HepG2 (cell line): ENCODE results near the gene NUSAP1. TPM values are rescaled to one million over a fixed set of nuclear protein-coding genes. Genes with fewer than 3 reads are reported as not detected.

Experiments
- CBX1 ChIP-seq: IDR thresholded peaks from one replicate; pipeline ENCODE4 v1.6.1; 2016; ENCODE audit warnings: antibody characterized with exemption, low read depth
- GTF3A ChIP-seq: sonication (generic); formaldehyde crosslinking; conservative IDR thresholded peaks from 2 replicates; pipeline ENCODE4 v1.4.0; 2020; ENCODE audit warnings: mild to moderate bottlenecking, missing genetic modification reagents
- IRF2 ChIP-seq: IDR thresholded peaks from 2 replicates; pipeline ENCODE4 v1.6.1; 2018; ENCODE audit warnings: missing genetic modification reagents, missing compliant biosample characterization
- KDM4B ChIP-seq: sonication (generic); formaldehyde crosslinking; IDR thresholded peaks from 2 replicates; pipeline ENCODE4 v1.4.0; 2020; ENCODE audit warnings: missing genetic modification reagents
- MAFG ChIP-seq: sonication (generic); formaldehyde crosslinking; IDR thresholded peaks from 2 replicates; pipeline ENCODE4 v1.5.1; 2020; ENCODE audit warnings: mild to moderate bottlenecking, missing genetic modification reagents
- MAZ ChIP-seq, 2 experiments: sonication (generic) in 1 of 2; formaldehyde crosslinking in 1 of 2; IDR thresholded peaks; 2 replicates each; pipeline versions ENCODE4 v1.5.0 to v1.6.1; 2012 to 2020; ENCODE audit warnings: low read depth in 2 of 2, mild to moderate bottlenecking in 2 of 2, borderline replicate concordance in 1 of 2, improper control_type of control experiment in 1 of 2, low read length in 1 of 2, missing genetic modification reagents in 1 of 2, moderate library complexity in 1 of 2
- MED8 ChIP-seq: sonication (generic); formaldehyde crosslinking; IDR thresholded peaks from 2 replicates; pipeline ENCODE4 v1.8.1; 2023; ENCODE audit warnings: mild to moderate bottlenecking, missing genetic modification reagents; ENCODE audit not compliant: insufficient replicate concordance
- MEIS1 ChIP-seq: sonication (generic); formaldehyde crosslinking; IDR thresholded peaks from 2 replicates; pipeline ENCODE4 v1.9.0; 2021; ENCODE audit warnings: mild to moderate bottlenecking, missing genetic modification reagents, moderate library complexity, borderline replicate concordance
- MTA3 ChIP-seq: sonication (generic); formaldehyde crosslinking; IDR thresholded peaks from 2 replicates; pipeline ENCODE4 v1.4.0; 2020; ENCODE audit warnings: missing genetic modification reagents
- NFIB ChIP-seq: sonication (generic); formaldehyde crosslinking; IDR thresholded peaks from 2 replicates; pipeline ENCODE4 v1.9.0; 2021; ENCODE audit warnings: missing genetic modification reagents, mild to moderate bottlenecking, borderline replicate concordance
- NFYB ChIP-seq: sonication (generic); formaldehyde crosslinking; IDR thresholded peaks from 2 replicates; pipeline ENCODE4 v1.4.0; 2020; ENCODE audit warnings: missing genetic modification reagents
- NRL ChIP-seq: sonication (generic); formaldehyde crosslinking; IDR thresholded peaks from 2 replicates; pipeline ENCODE4 v1.5.0; 2020; ENCODE audit warnings: missing genetic modification reagents, mild to moderate bottlenecking, moderate library complexity, borderline replicate concordance
- PCBP2 ChIP-seq: fragments of 200-400 bp; formaldehyde crosslinking; optimal IDR thresholded peaks from 2 replicates; pipeline ENCODE3; 2018; ENCODE audit warnings: low read length, low read depth; ENCODE audit not compliant: poor library complexity, severe bottlenecking
- POLR2AphosphoS2 ChIP-seq: IDR thresholded peaks from 2 replicates; pipeline ENCODE4 v1.6.1; 2011; ENCODE audit warnings: low read depth, low read length, improper control_type of control experiment
- RFXAP ChIP-seq: sonication (generic); formaldehyde crosslinking; IDR thresholded peaks from 2 replicates; pipeline ENCODE4 v1.4.0; 2020; ENCODE audit warnings: missing genetic modification reagents, borderline replicate concordance
- SIX4 ChIP-seq: sonication (generic); formaldehyde crosslinking; IDR thresholded peaks from 2 replicates; pipeline ENCODE4 v1.4.0; 2020; ENCODE audit warnings: missing genetic modification reagents
- TARDBP ChIP-seq: sonication (generic); formaldehyde crosslinking; IDR thresholded peaks from 2 replicates; pipeline ENCODE4 v1.8.0; 2022; ENCODE audit warnings: mild to moderate bottlenecking, missing genetic modification reagents
- ZMYM3 ChIP-seq: sonication (generic); formaldehyde crosslinking; IDR thresholded peaks from 2 replicates; pipeline ENCODE4 v1.5.1; 2020; ENCODE audit warnings: mild to moderate bottlenecking, missing genetic modification reagents
- ZNF224 ChIP-seq: sonication (generic); formaldehyde crosslinking; IDR thresholded peaks from 2 replicates; pipeline ENCODE4 v1.5.0; 2020; ENCODE audit warnings: mild to moderate bottlenecking, missing genetic modification reagents
- ZNF256 ChIP-seq: sonication (generic); formaldehyde crosslinking; conservative IDR thresholded peaks from 2 replicates; pipeline ENCODE4 v1.4.0; 2020; ENCODE audit warnings: missing genetic modification reagents
- ZNF292 ChIP-seq: sonication (generic); formaldehyde crosslinking; IDR thresholded peaks from 2 replicates; pipeline ENCODE4 v1.8.1; 2022; ENCODE audit warnings: mild to moderate bottlenecking, low read depth, missing genetic modification reagents, borderline replicate concordance
- ZNF343 ChIP-seq: sonication (generic); formaldehyde crosslinking; IDR thresholded peaks from 2 replicates; pipeline ENCODE4 v1.4.0; 2020; ENCODE audit warnings: mild to moderate bottlenecking, missing genetic modification reagents
- ZNF451 ChIP-seq: sonication (generic); formaldehyde crosslinking; IDR thresholded peaks from 2 replicates; pipeline ENCODE4 v1.5.0; 2020; ENCODE audit warnings: mild to moderate bottlenecking, missing genetic modification reagents
- ZNF709 ChIP-seq: sonication (generic); formaldehyde crosslinking; IDR thresholded peaks from 2 replicates; pipeline ENCODE4 v1.5.0; 2020; ENCODE audit warnings: mild to moderate bottlenecking, missing genetic modification reagents
- ZNF772 ChIP-seq: sonication (generic); formaldehyde crosslinking; IDR thresholded peaks from 2 replicates; pipeline ENCODE4 v1.5.0; 2020; ENCODE audit warnings: mild to moderate bottlenecking, missing genetic modification reagents
- polyA plus RNA-seq, 8 experiments: library from polyadenylated mRNA; depleted of rRNA in 3 of 8; stranded (reverse) in 7 of 8; unstranded in 1 of 8; fragments of >200 nt; fragmentation: Illumina TruSeq in 4 of 8; extraction: Trizol in 4 of 8; gene quantifications; 2 replicates each; pipeline versions ENCODE4 v1.2.1 to v1.2.3, GENCODE V29; 2011 to 2016; ENCODE audit warnings: low read depth in 4 of 8, missing spikeins in 1 of 8, mixed read lengths in 1 of 8; ENCODE audit not compliant: insufficient read depth in 1 of 8
- total RNA-seq, 5 experiments: library from RNA; depleted of rRNA; stranded (reverse); fragments of >200 nt; fragmentation: Illumina TruSeq; extraction: Trizol; gene quantifications; 2 replicates each; pipeline ENCODE4 v1.2.3, GENCODE V29; 2016; ENCODE audit warnings: low read depth in 1 of 5
- TF ChIP-seq, protein P1 (sequence below): sonication (generic); formaldehyde crosslinking; IDR thresholded peaks from 2 replicates; pipeline ENCODE4 v1.8.1; 2023; ENCODE audit warnings: missing genetic modification reagents, mild to moderate bottlenecking, borderline replicate concordance
- TF ChIP-seq, protein P2 (sequence below): IDR thresholded peaks from 2 replicates; pipeline ENCODE4 v1.6.1; 2016; ENCODE audit warnings: mild to moderate bottlenecking
- TF ChIP-seq, protein P3 (sequence below): IDR thresholded peaks from 2 replicates; pipeline ENCODE4 v1.6.1; 2016; ENCODE audit warnings: mild to moderate bottlenecking, missing biosample characterization, missing genetic modification reagents

Gene NUSAP1
- total and polyA plus RNA-seq, 2 of the 13 experiments (the other 11 are each of a cell fraction or from before 2014, with no cell fraction given): 59.5 to 106 TPM

DNA sequence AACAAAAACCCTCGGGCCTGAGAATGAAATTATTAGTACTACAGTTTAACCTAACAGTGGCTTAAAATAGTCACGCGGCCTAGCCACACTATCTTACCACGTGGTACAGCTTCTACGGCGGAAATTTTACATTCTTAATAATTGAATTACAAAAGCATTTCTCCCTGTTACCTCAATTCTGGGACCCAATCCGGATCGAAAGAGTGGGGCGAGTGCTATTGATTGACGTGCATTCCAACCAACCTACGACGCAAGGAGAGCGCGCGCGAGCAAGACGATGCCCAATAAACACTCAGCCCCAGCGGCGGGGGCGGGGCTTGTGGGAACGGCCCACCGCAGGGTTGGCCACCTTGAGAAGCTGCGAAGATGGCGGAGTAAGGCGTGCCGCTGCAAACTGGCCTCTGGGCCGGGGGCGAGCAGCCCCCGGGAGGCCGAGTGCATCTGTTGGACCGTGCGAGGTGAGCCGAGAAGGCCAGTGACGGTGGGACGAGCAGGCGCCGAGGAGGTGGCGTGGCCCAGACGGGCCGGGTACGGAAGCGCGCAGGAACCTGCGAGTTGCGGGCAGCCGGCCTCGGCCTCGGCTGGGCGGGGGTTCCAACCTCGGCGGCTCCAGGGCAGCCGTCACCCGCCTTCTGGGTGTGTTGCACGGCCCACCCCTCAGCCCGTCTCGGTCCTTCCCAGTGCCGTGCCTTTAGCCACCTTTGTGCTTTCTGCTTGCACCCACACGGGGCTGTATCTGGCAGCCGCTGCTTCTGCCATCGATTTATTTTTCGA, 48.8 kb upstream of the NUSAP1 start (continued):
- TF ChIP-seq ZNF772 (no peak; the same call in 1 of the 2 replicates), ZNF343 (CRISPR knock-in tag) (peak; percentile 78; the same call in 1 of the 2 replicates), ZNF224 (CRISPR knock-in tag) (no peak), MAFG (CRISPR knock-in tag) (no peak), MEIS1 (CRISPR knock-in tag) (no peak), ZNF709 (CRISPR knock-in tag) (peak; percentile 80; the same call in 1 of the 2 replicates), SIX4 (CRISPR knock-in tag) (no peak), MAZ (IDR thresholded peaks at IDR 0.05; ENCODE audit: borderline replicate concordance, low read depth, low read length) (no peak; the same call in 1 of the 2 replicates), MAZ (CRISPR knock-in tag; IDR thresholded peaks at IDR 0.05; ENCODE audit: low read depth) (peak; percentile 40; the same call in 1 of the 2 replicates), NFYB (peak; percentile 99), NRL (CRISPR knock-in tag) (no peak; the same call in 1 of the 2 replicates), POLR2AphosphoS2 (no peak), CBX1 (no peak), PCBP2 (no peak), KDM4B (no peak; the same call in 1 of the 2 replicates), ZNF292 (CRISPR knock-in tag) (no peak), TARDBP (no peak; the same call in 1 of the 2 replicates), ZNF256 (no peak), MTA3 (CRISPR knock-in tag) (no peak), GTF3A (CRISPR knock-in tag) (no peak), MED8 (peak; percentile 84), NFIB (no peak), ZNF451 (CRISPR knock-in tag) (no peak; the same call in 1 of the 2 replicates), ZMYM3 (CRISPR knock-in tag) (no peak), RFXAP (peak; percentile 82), IRF2 (CRISPR knock-in tag) (peak; percentile 58)
- TF ChIP-seq, protein P1, sequence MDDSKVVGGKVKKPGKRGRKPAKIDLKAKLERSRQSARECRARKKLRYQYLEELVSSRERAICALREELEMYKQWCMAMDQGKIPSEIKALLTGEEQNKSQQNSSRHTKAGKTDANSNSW (CRISPR knock-in tag): peak; percentile 82; the same call in 1 of the 2 replicates
- TF ChIP-seq, protein P2, sequence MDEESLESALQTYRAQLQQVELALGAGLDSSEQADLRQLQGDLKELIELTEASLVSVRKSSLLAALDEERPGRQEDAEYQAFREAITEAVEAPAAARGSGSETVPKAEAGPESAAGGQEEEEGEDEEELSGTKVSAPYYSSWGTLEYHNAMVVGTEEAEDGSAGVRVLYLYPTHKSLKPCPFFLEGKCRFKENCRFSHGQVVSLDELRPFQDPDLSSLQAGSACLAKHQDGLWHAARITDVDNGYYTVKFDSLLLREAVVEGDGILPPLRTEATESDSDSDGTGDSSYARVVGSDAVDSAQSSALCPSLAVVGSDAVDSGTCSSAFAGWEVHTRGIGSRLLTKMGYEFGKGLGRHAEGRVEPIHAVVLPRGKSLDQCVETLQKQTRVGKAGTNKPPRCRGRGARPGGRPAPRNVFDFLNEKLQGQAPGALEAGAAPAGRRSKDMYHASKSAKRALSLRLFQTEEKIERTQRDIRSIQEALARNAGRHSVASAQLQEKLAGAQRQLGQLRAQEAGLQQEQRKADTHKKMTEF (CRISPR knock-in tag): peak; percentile 87
- TF ChIP-seq, protein P3, sequence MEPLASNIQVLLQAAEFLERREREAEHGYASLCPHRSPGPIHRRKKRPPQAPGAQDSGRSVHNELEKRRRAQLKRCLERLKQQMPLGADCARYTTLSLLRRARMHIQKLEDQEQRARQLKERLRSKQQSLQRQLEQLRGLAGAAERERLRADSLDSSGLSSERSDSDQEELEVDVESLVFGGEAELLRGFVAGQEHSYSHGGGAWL (CRISPR knock-in tag): peak; percentile 71; the same call in 1 of the 2 replicates
